K562 (cell line): ENCODE measurements around the gene SDSL. TPM values are rescaled to one million over a fixed set of nuclear protein-coding genes. Genes with fewer than 3 reads are reported as not detected.
A peak's percentile ranks its signal among the peaks of the same experiment; 100 is the strongest.

Source experiments
- ATAC-seq: fragments of 200-7000 bp; cut with Tn5 transposase; 3 replicates; pipeline ENCODE4 v1.9.1; 2020; ENCODE audit warnings: moderate library complexity
- BruUV-seq: library from RNA; stranded (reverse); fragments of 400-500 nt; replicated peaks from 2 replicates; lab custom pipeline; 2021; lab: Mats Ljungman, UMichigan
- CTCF ChIA-PET: fragments of 300-600 bp; formaldehyde crosslinking; extraction: SDS; loops from one replicate; lab custom pipeline; 2021; ENCODE audit warnings: low intra/inter-chr PET ratio; lab: Yijun Ruan, JAX
- POLR2A ChIA-PET: fragments of 300-600, 350-650 bp; sonication (Branson Sonifier 250); formaldehyde crosslinking; extraction: SDS; loops from one replicate; lab custom pipeline; 2021; ENCODE audit warnings: antibody characterized with exemption, inconsistent platforms; lab: Yijun Ruan, JAX
- DNase-seq, 4 experiments: peaks; one replicate each; pipeline versions ENCODE4 v3.0.0 to v3.0.0-alpha.2; 2011 to 2018; ENCODE audit warnings: low spot score in 3 of 4, mixed read lengths in 3 of 4; ENCODE audit errors: extremely low read depth in 1 of 4
- FAIRE-seq: peaks from 2 replicates; lab custom pipeline; 2011; peaks lifted over from hg19 to GRCh38; lab: Jason Lieb, UNC
- H2AFZ ChIP-seq: 2 replicates; pipeline ENCODE4 v1.6.0; 2011; ENCODE audit warnings: low read depth, low read length, control low read depth, inconsistent platforms
- H3K27ac ChIP-seq: fragments of 200-600 bp; 3 replicates; pipeline ENCODE4 v1.8.0; 2011; ENCODE audit warnings: low read depth, mild to moderate bottlenecking, control low read depth, inconsistent platforms, low read length, moderate library complexity, mixed read lengths; ENCODE audit errors: extremely low read depth
- H3K27me3 ChIP-seq, 2 experiments: fragments of 300-600 bp in 1 of 2; 2 replicates in 1 of 2; 3 replicates in 1 of 2; pipeline versions ENCODE4 v1.6.0 to v1.8.0; 2011; ENCODE audit warnings: inconsistent platforms in 2 of 2, low read length in 2 of 2, mild to moderate bottlenecking in 1 of 2, mixed read lengths in 1 of 2, moderate library complexity in 1 of 2; ENCODE audit not compliant: control insufficient read depth in 2 of 2, insufficient read depth in 2 of 2
- H3K36me3 ChIP-seq: fragments of 300-600 bp; 3 replicates; pipeline ENCODE4 v1.8.0; 2011; ENCODE audit warnings: mild to moderate bottlenecking, low read length, inconsistent platforms; ENCODE audit not compliant: control insufficient read depth, insufficient read depth
- H3K4me1 ChIP-seq, 2 experiments: fragments of 200-600 bp in 1 of 2; replicated peaks in 1 of 2; 2 replicates in 1 of 2; 3 replicates in 1 of 2; pipeline versions ENCODE4 v1.5.1 to v1.8.0; 2011; ENCODE audit warnings: inconsistent platforms in 2 of 2, low read length in 2 of 2, mild to moderate bottlenecking in 1 of 2, mixed read lengths in 1 of 2, moderate library complexity in 1 of 2; ENCODE audit not compliant: control insufficient read depth in 2 of 2, insufficient read depth in 2 of 2
- H3K4me2 ChIP-seq: 2 replicates; pipeline ENCODE4 v1.6.1; 2011; ENCODE audit warnings: low read length, control low read depth, inconsistent platforms, mixed read lengths; ENCODE audit not compliant: insufficient read depth
- H3K4me3 ChIP-seq: fragments of 200-600 bp; sonication (generic), shearing (Covaris generic); 2 replicates; pipeline ENCODE4 v1.5.1; 2016; ENCODE audit warnings: control low read depth, inconsistent platforms
- H3K79me2 ChIP-seq: fragments of 200-600 bp; 3 replicates; pipeline ENCODE4 v1.8.0; 2011; ENCODE audit warnings: low read length, inconsistent platforms; ENCODE audit not compliant: control insufficient read depth, insufficient read depth
- H3K9ac ChIP-seq, 2 experiments: 2 replicates each; pipeline versions ENCODE4 v1.6.0 to v1.6.1; 2011; ENCODE audit warnings: low read depth in 2 of 2, low read length in 2 of 2, control low read depth in 1 of 2, inconsistent platforms in 1 of 2, mild to moderate bottlenecking in 1 of 2, mixed read lengths in 1 of 2; ENCODE audit not compliant: insufficient read depth in 1 of 2
- H3K9me1 ChIP-seq: one replicate; pipeline ENCODE4 v1.6.0; 2011; ENCODE audit warnings: inconsistent platforms, mild to moderate bottlenecking, low read length, moderate library complexity; ENCODE audit not compliant: control insufficient read depth, insufficient read depth
- H3K9me3 ChIP-seq: replicated peaks from 2 replicates; pipeline ENCODE4 v1.5.1; 2011; ENCODE audit warnings: low read depth, low read length, inconsistent platforms; ENCODE audit not compliant: control insufficient read depth, insufficient read depth
- H4K20me1 ChIP-seq: replicated peaks from 2 replicates; pipeline ENCODE4 v1.6.1; 2011; ENCODE audit warnings: low read length, inconsistent platforms, mixed read lengths; ENCODE audit not compliant: control insufficient read depth, insufficient read depth
- NCOA2 ChIP-seq, 2 experiments: fragments of 450-650 bp; IDR thresholded peaks; 2 replicates each; pipeline ENCODE4 v1.6.1; 2018; ENCODE audit warnings: mild to moderate bottlenecking in 2 of 2, moderate library complexity in 1 of 2; ENCODE audit not compliant: partially characterized antibody in 2 of 2
- ZNF518B ChIP-seq: fragments of 250-450 bp; sonication (Bioruptor Pico); IDR thresholded peaks from 2 replicates; pipeline ENCODE4 v1.5.0; 2021; ENCODE audit warnings: mild to moderate bottlenecking, moderate library complexity
- WGBS: fragments of 100-300 bp; shearing (Covaris generic); methylation state at CpG from one replicate; pipeline ENCODE4 v1.1.6; 2016; ENCODE audit warnings: low coverage, mixed read lengths; ENCODE audit not compliant: insufficient coverage; ENCODE audit errors: missing lambda C conversion rate; 5-methylcytosine and 5-hydroxymethylcytosine counted together
- in situ Hi-C: fragments of 300-500 bp; cut with MboI; formaldehyde crosslinking; loops from 4 replicates; pipeline ENCODE4 v1.15.0; 2018; ENCODE audit warnings: inconsistent platforms, mixed read lengths
- intact Hi-C: fragments of 100-400 bp; cut with micrococcal nuclease; formaldehyde crosslinking; loops from 2 replicates; pipeline ENCODE4 v1.14.2; 2022
- polyA plus RNA-seq, 8 experiments: library from polyadenylated mRNA; depleted of rRNA in 4 of 8; stranded (reverse) in 5 of 8; unstranded in 3 of 8; fragments of >200 nt; fragmentation: Nextera tagmentation in 2 of 8; fragmentation: Illumina TruSeq in 1 of 8; extraction: Ambion mirVana in 2 of 8; extraction: Trizol in 1 of 8; gene quantifications; 2 replicates each; pipeline versions ENCODE4 v1.2.1 to v1.2.3, GENCODE V29; 2011 to 2014; ENCODE audit warnings: inconsistent platforms in 1 of 8, missing spikeins in 1 of 8
- total RNA-seq, 7 experiments: library from RNA; depleted of rRNA in 6 of 7; stranded (reverse); fragments of >200 nt in 6 of 7; fragmentation: Illumina TruSeq in 2 of 7; extraction: Trizol in 2 of 7; gene quantifications; 2 replicates each; pipeline versions ENCODE4 v1.2.1 to v1.2.3, GENCODE V29; 2011 to 2021; ENCODE audit warnings: low replicate concordance in 1 of 7

Gene SDSL
- total and polyA plus RNA-seq, 9 of the 15 experiments (the other 6 are each of a cell fraction or from before 2014, with no cell fraction given): 0.31 to 11.0 (median 7.4) TPM

GRCh38 chr12:113449839-113450238, 27.7 kb downstream of the SDSL start:
- Histone ChIP-seq H3K4me1 (no peaks in the 10 kb centered on the region), H3K27me3 (peaks cover 0 to 2% of the 10 kb centered on the region in 2 experiments; a peak in 1 of 5 replicates), H3K27ac (no peak overlapping the region), H3K9ac (no peak overlapping the region), H3K36me3 (no peaks in the 10 kb centered on the region), H2AFZ (no peak overlapping the region), H3K4me3 (no peak overlapping the region), H3K9me1 (no peaks in the 10 kb centered on the region), H3K4me2 (no peak overlapping the region), H4K20me1 (no peaks in the 10 kb centered on the region), H3K79me2 (no peaks in the 10 kb centered on the region), H3K9me3 (no peaks in the 10 kb centered on the region; the same call in 1 of the 2 replicates)
- no peak for ATAC-seq
- no peak for DNase-seq
- TF ChIP-seq ZNF518B (CRISPR knock-in tag) (no peak), NCOA2 (IDR thresholded peaks at IDR 0.05; ENCODE audit: partially characterized antibody in 2 of 2) (peak in 1 of 2 experiments; percentile 78)
- ChIA-PET CTCF (no interaction called here), POLR2A (no interaction called here)
- WGBS: 90% methylated on average over 1 of the region's 1 CpG
- in situ Hi-C loops: no loop called here
- FAIRE-seq: no peak
- intact Hi-C loops: no loop called here
- BruUV-seq: no TSS peak
